Measurements from ENCODE around the gene SIGLEC11. TPM values are rescaled to one million over a fixed set of nuclear protein-coding genes. Genes with fewer than 3 reads are reported as not detected.

SIGLEC11 gene
- total RNA-seq, 1 donor from 2014 or later, result not detected

GRCh38 chr19:49954092-49954829 lies 6.7 kb downstream of the SIGLEC11 start:
- H3K4me1 Mint-ChIP-seq, result peaks cover 26% of the 10 kb centered on the region
- no peak for DNase-seq (ENCODE audit: low spot score)
- H3K4me2 ChIP-seq, result no peak overlapping the region

GRCh38 chr19:49953416-49953815 lies 7.6 kb downstream of the SIGLEC11 start:
- no peaks in the 10 kb centered on the region for H3K4me1 ChIP-seq
- no peak overlapping the region for H3K4me2 ChIP-seq
- no peaks in the 10 kb centered on the region for H3K79me2 ChIP-seq (ENCODE audit: low read depth)
- H3F3A ChIP-seq (ENCODE audit: low read depth), result no peaks in the 10 kb centered on the region
- H3K36me3 Mint-ChIP-seq, result no peaks in the 10 kb centered on the region
- H3K4me3 ChIP-seq, result no peak overlapping the region
- no peaks in the 10 kb centered on the region for H3K27me3 ChIP-seq
- peaks cover 3% of the 10 kb centered on the region for H3K27me3 Mint-ChIP-seq (ENCODE audit: insufficient read depth, low read depth)
- H3K4me3 Mint-ChIP-seq, result peak overlapping the region; percentile 16
- TF ChIP-seq CTCF (IDR thresholded peaks at IDR 0.05) (no peak), EZH2phosphoT487 (IDR thresholded peaks at IDR 0.05) (no peak), EZH2 (IDR thresholded peaks at IDR 0.05) (no peak)
- H2AFZ ChIP-seq (replicated peaks), result no peak overlapping the region
- no peak for DNase-seq (ENCODE audit: low spot score)
- H4K20me1 ChIP-seq (ENCODE audit: low read depth), result no peaks in the 10 kb centered on the region
- no peaks in the 10 kb centered on the region for H3K36me3 ChIP-seq
- H3K4me1 Mint-ChIP-seq, result peaks cover 26% of the 10 kb centered on the region
- no peak overlapping the region for H3K27ac ChIP-seq
- H3K9me3 Mint-ChIP-seq, result no peaks in the 10 kb centered on the region
- H3K9me3 ChIP-seq (ENCODE audit: low read depth), result no peaks in the 10 kb centered on the region
- H3K9ac ChIP-seq, result no peak overlapping the region
- no peak overlapping the region for H3K27ac Mint-ChIP-seq

More at GRCh38 chr19:49954092-49954829, 6.7 kb downstream of the SIGLEC11 start:
- Histone ChIP-seq H3K79me2 (ENCODE audit: low read depth) (no peaks in the 10 kb centered on the region), H2AFZ (replicated peaks) (no peak overlapping the region), H3K27me3 (no peaks in the 10 kb centered on the region), H3K9me3 (ENCODE audit: low read depth) (no peaks in the 10 kb centered on the region), H3K36me3 (no peaks in the 10 kb centered on the region), H3K27ac (no peak overlapping the region), H3F3A (ENCODE audit: low read depth) (no peaks in the 10 kb centered on the region), H3K4me3 (no peak overlapping the region), H3K9ac (no peak overlapping the region), H4K20me1 (ENCODE audit: low read depth) (no peaks in the 10 kb centered on the region), H3K4me1 (no peaks in the 10 kb centered on the region)
- no peak overlapping the region for H3K4me3 Mint-ChIP-seq
- H3K27me3 Mint-ChIP-seq (ENCODE audit: insufficient read depth, low read depth), result peaks cover 3% of the 10 kb centered on the region
- no peaks in the 10 kb centered on the region for H3K9me3 Mint-ChIP-seq
- H3K36me3 Mint-ChIP-seq, result no peaks in the 10 kb centered on the region
- H3K27ac Mint-ChIP-seq, result peak overlapping the region; percentile 30
- TF ChIP-seq EZH2 (IDR thresholded peaks at IDR 0.05) (no peak), EZH2phosphoT487 (IDR thresholded peaks at IDR 0.05) (no peak), CTCF (IDR thresholded peaks at IDR 0.05) (no peak)

- Histone ChIP-seq H3K36me3 (no peaks in the 10 kb centered on the region), H2AFZ (replicated peaks) (no peak overlapping the region), H3K79me2 (ENCODE audit: low read depth) (no peaks in the 10 kb centered on the region), H3K4me3 (no peak overlapping the region), H3K4me1 (no peaks in the 10 kb centered on the region), H3K9me3 (ENCODE audit: low read depth) (no peaks in the 10 kb centered on the region), H3K4me2 (no peak overlapping the region), H3K27ac (no peak overlapping the region), H3F3A (ENCODE audit: low read depth) (no peaks in the 10 kb centered on the region), H3K9ac (no peak overlapping the region), H3K27me3 (no peaks in the 10 kb centered on the region), H4K20me1 (ENCODE audit: low read depth) (no peaks in the 10 kb centered on the region)
- DNase-seq (ENCODE audit: low spot score), result no peak
- H3K4me1 Mint-ChIP-seq, result peaks cover 26% of the 10 kb centered on the region
- H3K27ac Mint-ChIP-seq, result no peak overlapping the region
- H3K9me3 Mint-ChIP-seq, result no peaks in the 10 kb centered on the region
- TF ChIP-seq EZH2phosphoT487 (IDR thresholded peaks at IDR 0.05) (no peak), CTCF (IDR thresholded peaks at IDR 0.05) (no peak), EZH2 (IDR thresholded peaks at IDR 0.05) (no peak)
- H3K36me3 Mint-ChIP-seq, result no peaks in the 10 kb centered on the region
- H3K27me3 Mint-ChIP-seq (ENCODE audit: insufficient read depth, low read depth), result peaks cover 3% of the 10 kb centered on the region
- no peak overlapping the region for H3K4me3 Mint-ChIP-seq
Observed at GRCh38 chr19:49952906-49953305, 8.1 kb downstream of the SIGLEC11 start.
